DND-41 (cell line): ENCODE measurements around the gene SRGN.

Experiments
- ATAC-seq: fragments of 200-7000 bp; cut with Tn5 transposase; 3 replicates; pipeline ENCODE4 v1.9.1; 2021; ENCODE audit warnings: low read depth; ENCODE audit not compliant: insufficient read depth
- DNase-seq: peaks from one replicate; pipeline ENCODE4 v3.0.0-alpha.2; 2020
- H2AFZ ChIP-seq: 2 replicates; pipeline ENCODE4 v1.6.0; 2012; ENCODE audit warnings: low read depth, low read length
- H3K27ac ChIP-seq: 2 replicates; pipeline ENCODE4 v1.5.1; 2012; ENCODE audit warnings: low read length, inconsistent platforms
- H3K27me3 ChIP-seq: fragments of 200-600 bp; sonication (generic); 2 replicates; pipeline ENCODE4 v1.6.0; 2012; ENCODE audit warnings: low read length, mild to moderate bottlenecking, inconsistent platforms; ENCODE audit not compliant: insufficient read depth, poor library complexity
- H3K36me3 ChIP-seq: 2 replicates; pipeline ENCODE4 v1.5.1; 2012; ENCODE audit warnings: low read length, inconsistent platforms; ENCODE audit not compliant: insufficient read depth
- H3K4me1 ChIP-seq: 2 replicates; pipeline ENCODE4 v1.5.1; 2012; ENCODE audit warnings: mild to moderate bottlenecking, low read length; ENCODE audit not compliant: insufficient read depth
- H3K4me2 ChIP-seq: 2 replicates; pipeline ENCODE4 v1.6.0; 2012; ENCODE audit warnings: mild to moderate bottlenecking, moderate library complexity, low read length, inconsistent platforms; ENCODE audit not compliant: insufficient read depth
- H3K4me3 ChIP-seq, 2 experiments: fragments of 200-600 bp in 1 of 2; shearing (Covaris generic) in 1 of 2; 2 replicates each; pipeline ENCODE4 v1.5.1; 2012 to 2016; ENCODE audit warnings: inconsistent platforms in 2 of 2, low read length in 2 of 2, mild to moderate bottlenecking in 2 of 2, low read depth in 1 of 2, moderate library complexity in 1 of 2
- H3K79me2 ChIP-seq: 2 replicates; pipeline ENCODE4 v1.6.0; 2012; ENCODE audit warnings: low read length, inconsistent platforms; ENCODE audit not compliant: insufficient read depth
- H3K9ac ChIP-seq: 2 replicates; pipeline ENCODE4 v1.6.0; 2012; ENCODE audit warnings: low read depth, mild to moderate bottlenecking, inconsistent platforms, low read length, moderate library complexity
- H3K9me3 ChIP-seq: 2 replicates; pipeline ENCODE4 v1.5.1; 2012; ENCODE audit warnings: low read length, moderate library complexity, mild to moderate bottlenecking, inconsistent platforms; ENCODE audit not compliant: insufficient read depth, severe bottlenecking
- H4K20me1 ChIP-seq: 2 replicates; pipeline ENCODE4 v1.6.0; 2012; ENCODE audit warnings: low read length; ENCODE audit not compliant: insufficient read depth
- CTCF ChIP-seq: IDR thresholded peaks from 2 replicates; pipeline ENCODE4 v1.5.1; 2012; ENCODE audit warnings: borderline replicate concordance, low read length, moderate library complexity, mild to moderate bottlenecking; ENCODE audit not compliant: poor library complexity, severe bottlenecking; ENCODE audit errors: extremely low read depth
- EZH2 ChIP-seq: IDR thresholded peaks from 3 replicates; pipeline ENCODE4 v1.6.1; 2012; ENCODE audit warnings: borderline replicate concordance, low read depth, mild to moderate bottlenecking, moderate library complexity, low read length, inconsistent platforms; ENCODE audit not compliant: severe bottlenecking

SRGN gene

GRCh38 chr10:69064762-69065328 is 23.1 kb upstream of the SRGN start:
- Histone ChIP-seq H3K9ac (no peak overlapping the region), H3K9me3 (no peaks in the 10 kb centered on the region), H3K4me3 (no peak overlapping the region), H4K20me1 (no peaks in the 10 kb centered on the region), H3K4me2 (no peak overlapping the region), H3K79me2 (no peaks in the 10 kb centered on the region), H3K27me3 (peaks cover 6% of the 10 kb centered on the region), H2AFZ (no peak overlapping the region), H3K36me3 (no peaks in the 10 kb centered on the region), H3K4me1 (no peaks in the 10 kb centered on the region), H3K27ac (no peak overlapping the region)
- TF ChIP-seq EZH2 (no peak), CTCF (no peak)
- DNase-seq (no peak), ATAC-seq (no peak)

- ATAC-seq (peak; percentile 69; the same call in 2 of the 3 replicates), DNase-seq (peak; percentile 19)
- H4K20me1 ChIP-seq = no peaks in the 10 kb centered on the region
- H3K27ac ChIP-seq = no peak overlapping the region
- no peak overlapping the region for H3K4me3 ChIP-seq
- no peaks in the 10 kb centered on the region for H3K36me3 ChIP-seq
- peaks cover 6% of the 10 kb centered on the region for H3K27me3 ChIP-seq
- H3K4me2 ChIP-seq = no peak overlapping the region
- H3K9me3 ChIP-seq = no peaks in the 10 kb centered on the region
- no peaks in the 10 kb centered on the region for H3K79me2 ChIP-seq
- H3K9ac ChIP-seq = no peak overlapping the region
- no peak for TF ChIP-seq CTCF
- TF ChIP-seq EZH2 = no peak
- no peak overlapping the region for H2AFZ ChIP-seq
- H3K4me1 ChIP-seq = no peaks in the 10 kb centered on the region
Observed at GRCh38 chr10:69065406-69066361, 22.2 kb upstream of the SRGN start.

- Histone ChIP-seq H3K9ac (no peak overlapping the region), H3K27me3 (peaks cover 6% of the 10 kb centered on the region), H3K4me1 (no peaks in the 10 kb centered on the region), H3K79me2 (no peaks in the 10 kb centered on the region), H3K27ac (no peak overlapping the region), H3K4me3 (no peak overlapping the region), H4K20me1 (no peaks in the 10 kb centered on the region), H3K9me3 (no peaks in the 10 kb centered on the region), H2AFZ (no peak overlapping the region), H3K4me2 (no peak overlapping the region), H3K36me3 (no peaks in the 10 kb centered on the region)
- ATAC-seq (no peak), DNase-seq (no peak)
- no peak for TF ChIP-seq EZH2
- TF ChIP-seq CTCF = no peak
Observed at GRCh38 chr10:69067189-69067588, 20.7 kb upstream of the SRGN start.
